HG03342 (cell line): ENCODE data around the gene UBE2S.
"Not testable (repeated sequence)": the region's sequence is repeated elsewhere in the genome, so short reads cannot be mapped to it uniquely, and the experiment has no call there.

Source experiments
- ATAC-seq: cut with Tn5 transposase; IDR thresholded peaks from one replicate; pipeline ENCODE4 v1.9.1; 2021; ENCODE audit warnings: mild to moderate bottlenecking, moderate library complexity; ENCODE audit not compliant: unreplicated experiment

UBE2S gene

DNA sequence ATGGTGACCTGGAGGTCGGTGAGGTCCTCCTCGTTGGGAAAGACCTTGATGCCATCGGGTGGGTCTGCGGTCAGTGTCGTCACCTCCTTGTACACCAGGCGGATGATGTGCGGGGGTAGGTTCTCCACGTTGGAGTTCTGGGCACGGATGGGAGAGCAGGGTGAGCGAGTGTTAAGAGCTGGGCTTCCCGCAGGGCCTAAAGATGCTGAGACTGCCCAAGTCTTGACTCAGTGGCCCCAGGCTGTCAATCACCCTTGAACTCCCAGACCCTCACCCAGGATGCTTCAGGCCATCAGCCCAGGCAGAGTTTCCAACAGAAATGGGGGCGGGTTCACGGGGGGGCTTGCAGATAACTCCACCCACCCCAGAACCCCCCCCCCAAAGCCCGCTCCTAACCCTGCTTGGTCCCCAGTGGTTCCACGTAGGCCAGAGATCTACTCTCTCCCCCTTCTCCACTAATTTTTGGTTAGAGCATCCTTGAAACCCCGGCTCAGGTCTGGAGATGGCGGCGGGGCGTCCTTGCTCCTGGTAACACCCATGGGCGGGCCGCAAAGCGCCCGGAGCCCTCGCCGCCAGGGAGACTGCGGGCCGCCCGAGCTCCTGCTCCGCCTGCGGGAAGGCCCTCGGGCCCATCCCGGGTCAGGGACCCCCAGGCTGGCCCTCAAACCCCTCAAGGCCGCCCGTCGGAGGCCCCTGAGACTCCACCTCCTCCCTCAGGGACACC, 600 bp downstream of the UBE2S start:
- no peak for ATAC-seq

DNA sequence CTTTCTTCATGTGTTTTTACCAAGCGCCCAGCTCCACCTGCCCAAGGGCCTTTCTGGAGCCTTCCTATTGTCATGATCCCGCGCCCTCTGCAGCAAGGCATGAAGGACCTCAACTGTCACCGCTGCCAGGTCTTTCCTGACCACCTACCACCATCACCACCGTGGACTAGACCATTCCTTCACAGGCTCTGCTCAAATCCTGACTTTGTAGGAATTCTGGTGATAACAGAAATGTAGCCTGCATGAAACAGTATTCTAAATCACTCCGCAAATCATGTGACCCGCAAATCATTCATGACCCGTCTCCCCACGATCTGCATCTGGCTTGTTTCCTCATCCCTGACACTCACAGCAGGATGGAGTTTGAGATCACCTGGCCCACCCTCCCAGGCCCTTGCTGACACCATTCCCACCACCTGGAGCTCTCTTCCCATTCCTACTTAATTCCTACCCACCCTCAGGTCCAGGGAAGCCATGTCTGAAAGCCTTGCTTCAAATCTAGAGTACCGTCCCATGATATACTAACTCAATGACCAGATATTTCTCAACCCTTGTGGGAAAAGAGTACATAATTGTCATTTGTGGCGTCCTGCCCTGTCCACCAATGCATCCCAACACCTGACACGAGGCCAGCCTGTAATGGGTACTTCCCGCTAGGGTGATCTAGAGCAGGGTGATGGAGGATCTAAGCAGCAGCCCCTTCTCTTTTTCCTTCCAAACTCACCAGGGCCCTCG, 1.3 kb downstream of the UBE2S start:
- ATAC-seq, result no peak

DNA sequence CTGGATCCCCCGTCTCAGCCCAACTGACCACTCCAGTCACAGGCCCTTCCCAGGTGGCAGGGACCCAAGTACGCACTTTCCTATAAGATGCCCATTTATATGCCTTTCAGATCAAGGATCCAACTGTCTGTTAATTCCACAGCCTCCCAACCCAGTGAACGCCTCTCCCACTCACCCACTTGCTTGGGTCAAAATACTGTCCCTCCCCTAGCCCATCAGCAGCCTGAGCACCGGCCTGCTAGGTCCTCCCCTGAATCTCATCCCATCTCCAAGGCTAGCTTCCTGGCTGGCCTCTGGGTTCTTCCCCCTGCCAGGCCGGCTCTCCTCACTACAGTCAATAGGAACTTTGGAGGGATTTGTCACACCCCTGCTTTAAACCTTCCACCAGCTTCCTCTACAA, 1.9 kb downstream of the UBE2S start:
- no peak for ATAC-seq

DNA sequence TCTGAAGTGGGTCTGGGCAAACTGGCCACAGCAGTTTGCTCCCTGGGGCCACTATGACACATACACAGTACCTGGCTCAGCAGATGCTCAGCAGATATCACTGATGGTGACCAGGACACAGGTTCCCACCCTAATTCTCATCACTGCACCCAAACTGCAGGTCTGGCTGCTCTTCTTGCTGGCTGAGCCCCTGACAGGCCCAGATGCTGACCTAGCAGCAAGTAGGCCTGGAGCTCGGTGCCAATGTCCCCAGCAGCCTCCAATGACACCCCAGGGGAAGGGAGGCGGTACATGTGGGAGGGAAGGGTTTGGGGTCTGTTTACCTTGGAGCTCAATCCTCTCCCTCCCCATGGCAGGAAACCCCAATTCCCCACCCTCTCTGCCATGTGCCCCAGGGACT, 5.1 kb downstream of the UBE2S start:
- ATAC-seq, result no peak

DNA sequence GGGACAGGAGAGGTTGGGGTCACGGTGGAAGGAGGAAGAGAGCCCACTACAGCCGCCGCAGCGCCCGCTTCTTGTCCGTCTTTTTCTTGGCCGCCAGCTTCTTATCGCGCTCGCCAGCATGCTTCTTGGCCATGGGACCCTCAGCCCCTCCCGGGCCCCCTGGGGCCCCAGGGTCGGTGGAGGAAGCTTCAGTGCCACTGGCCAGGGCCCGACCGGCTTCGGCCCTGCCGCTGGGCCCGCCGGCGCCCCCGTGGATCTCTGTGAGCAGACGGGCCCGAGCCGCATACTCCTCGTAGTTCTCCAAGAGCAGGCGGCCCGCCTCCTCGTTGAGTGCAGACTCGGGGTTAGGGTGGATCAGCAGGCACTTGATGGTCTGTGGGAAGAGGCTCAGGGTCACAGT, 6.2 kb downstream of the UBE2S start:
- ATAC-seq, result not testable (repeated sequence)

DNA sequence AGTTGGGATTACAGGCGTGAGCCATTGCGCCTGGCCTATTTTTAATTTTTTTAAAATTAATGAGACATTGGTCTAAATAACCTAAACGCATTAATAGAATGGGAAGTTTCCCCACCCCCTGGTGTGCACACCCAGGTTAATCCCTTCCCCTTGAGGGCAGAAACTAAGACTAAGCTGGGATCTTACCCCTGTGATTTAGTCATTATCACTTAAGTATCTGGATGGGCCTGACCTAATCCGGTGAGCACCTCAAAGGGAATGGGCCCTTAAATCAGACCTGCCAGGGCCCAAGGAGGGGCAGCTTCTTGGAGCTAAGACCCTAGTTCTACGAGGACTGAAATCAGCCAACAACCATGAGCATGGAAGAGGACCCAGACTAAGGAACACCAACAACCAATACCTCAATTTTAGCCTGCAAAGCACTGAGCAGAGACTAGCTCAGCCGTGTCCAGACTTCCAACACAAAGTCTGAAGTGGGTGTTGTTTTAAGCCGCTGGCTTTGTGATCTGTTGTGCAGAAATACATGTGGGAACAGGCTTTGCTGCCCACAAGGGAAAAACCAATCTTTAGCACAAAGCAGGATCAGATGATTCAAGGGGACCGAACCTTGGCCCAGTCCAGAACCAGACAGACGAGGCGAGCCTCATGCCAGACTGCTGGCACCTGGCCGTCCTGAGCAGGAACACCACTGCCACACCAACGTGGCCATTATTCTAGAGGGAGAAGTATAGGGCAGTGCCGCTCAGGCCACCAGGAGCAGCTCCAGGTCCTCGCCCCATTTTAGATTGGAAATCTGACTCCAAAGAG, 7.1 kb downstream of the UBE2S start:
- no peak for ATAC-seq

DNA sequence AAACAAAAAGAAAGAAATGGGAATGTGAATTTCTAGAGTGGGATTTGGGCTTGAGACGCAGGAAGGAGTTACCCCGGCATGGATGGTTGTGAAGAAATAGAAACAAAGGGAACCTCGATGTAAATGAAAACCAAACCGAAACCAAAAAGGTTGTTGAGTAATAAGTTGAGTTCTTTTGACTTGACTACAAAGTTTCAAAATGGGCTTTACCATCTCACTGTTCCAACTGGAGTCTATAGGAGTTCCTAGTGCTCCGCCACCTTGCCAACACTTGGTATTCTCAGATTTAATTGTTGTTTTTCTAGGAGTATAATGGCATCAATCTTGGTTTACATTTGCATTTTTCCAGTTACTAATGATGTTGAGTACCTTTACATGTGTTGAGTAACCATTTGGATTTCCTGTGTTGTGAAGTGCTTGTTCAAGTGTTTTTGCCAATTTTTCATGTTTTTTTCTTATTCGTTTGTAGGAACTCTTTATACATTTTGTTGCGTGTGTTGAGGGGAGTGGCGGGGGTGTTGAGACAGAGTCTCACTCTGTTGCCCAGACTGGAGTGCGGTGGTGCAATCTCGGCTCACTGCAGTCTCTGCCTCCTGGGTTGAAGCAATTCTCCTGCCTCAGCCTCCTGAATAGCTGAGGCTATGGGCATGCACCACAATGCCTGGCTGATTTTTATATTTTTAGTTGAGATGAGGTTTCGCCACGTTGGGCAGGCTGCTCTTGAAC, 9.2 kb downstream of the UBE2S start:
- no peak for ATAC-seq

DNA sequence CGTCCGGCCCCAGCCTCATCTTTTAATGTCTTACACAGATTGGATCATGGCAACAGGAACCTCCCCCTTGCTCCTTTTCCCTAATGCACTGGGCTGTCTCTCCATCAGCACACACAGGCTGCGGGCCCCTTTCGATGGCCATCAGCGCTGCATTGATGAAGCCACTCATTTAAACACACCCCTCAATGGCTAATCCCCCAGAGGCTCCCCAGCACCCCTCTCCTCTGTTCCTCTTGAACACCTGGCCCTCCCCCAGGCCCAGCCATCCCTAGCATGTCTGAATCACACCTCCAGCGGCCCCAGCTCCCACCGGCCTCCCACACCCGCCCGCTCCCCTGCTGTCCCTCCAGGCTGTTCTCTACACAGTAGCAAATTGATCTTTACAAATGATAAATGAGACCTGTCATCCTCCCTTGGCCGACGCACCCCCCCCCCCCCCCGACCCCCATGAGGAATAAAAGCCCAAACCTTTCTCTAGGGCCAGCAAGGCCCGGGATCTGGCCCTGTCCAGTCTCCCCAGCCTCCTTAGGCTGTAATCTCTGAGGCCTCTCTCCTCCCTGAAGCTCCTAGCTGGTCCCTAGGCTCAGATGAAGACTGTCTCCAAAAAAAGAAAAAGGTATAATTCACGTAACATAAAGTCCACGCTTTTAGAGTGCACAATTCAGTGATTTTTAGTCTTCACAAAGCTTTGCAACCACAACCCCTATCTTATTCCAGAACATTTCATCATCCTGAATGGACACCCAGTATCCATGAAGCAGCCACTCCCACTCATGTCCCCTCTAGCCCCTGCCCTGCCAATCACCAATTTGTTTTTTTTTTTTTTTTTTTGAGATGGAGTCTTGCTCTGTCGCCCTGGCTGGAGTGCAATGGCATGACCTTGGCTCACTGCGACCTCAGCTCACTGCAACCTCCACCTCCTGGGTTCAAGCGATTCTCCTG, 14.5 kb downstream of the UBE2S start:
- no peak for ATAC-seq

DNA sequence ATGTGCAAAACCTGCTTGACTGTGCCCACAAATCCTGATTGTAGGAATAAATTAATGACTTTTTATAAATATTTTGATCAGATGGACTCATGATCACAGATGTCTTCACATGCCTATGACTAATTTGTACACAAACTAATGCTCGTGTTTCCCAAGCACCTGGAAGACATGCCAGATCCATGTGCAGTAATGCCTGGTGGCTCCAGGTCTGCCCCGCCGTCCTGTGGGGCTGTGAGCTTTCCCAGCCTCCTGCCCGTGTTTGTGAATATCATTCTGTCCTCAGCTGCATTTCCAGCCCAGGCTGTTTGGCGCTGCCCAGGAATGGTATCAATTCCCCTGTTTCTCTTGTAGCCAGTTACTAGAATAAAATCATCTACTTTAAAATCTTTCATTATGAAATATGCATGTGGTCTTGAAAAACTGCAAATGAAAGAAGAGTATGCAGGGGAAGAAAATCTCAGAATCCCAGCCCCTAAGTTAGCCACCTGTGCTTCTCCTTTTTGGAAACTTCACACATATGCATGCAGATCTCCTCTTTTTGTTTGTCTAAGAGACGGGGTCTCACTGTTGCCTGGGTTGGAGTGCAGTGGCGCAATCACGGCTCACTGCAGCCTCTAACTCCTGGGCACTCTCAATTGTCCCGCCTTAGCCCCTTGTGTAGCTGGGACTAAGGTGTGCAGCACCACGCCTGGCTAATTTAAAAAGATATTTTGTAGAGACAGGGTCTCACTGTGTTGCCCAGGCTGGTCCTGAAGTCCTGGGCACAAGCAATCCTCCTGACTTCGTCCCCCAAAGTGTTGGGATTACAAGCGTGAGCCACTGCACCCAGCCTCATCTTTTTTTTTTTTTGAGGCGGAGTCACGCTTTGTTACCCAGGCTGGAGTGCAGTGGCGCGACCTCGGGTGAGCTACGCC, 15.6 kb downstream of the UBE2S start:
- no peak for ATAC-seq

DNA sequence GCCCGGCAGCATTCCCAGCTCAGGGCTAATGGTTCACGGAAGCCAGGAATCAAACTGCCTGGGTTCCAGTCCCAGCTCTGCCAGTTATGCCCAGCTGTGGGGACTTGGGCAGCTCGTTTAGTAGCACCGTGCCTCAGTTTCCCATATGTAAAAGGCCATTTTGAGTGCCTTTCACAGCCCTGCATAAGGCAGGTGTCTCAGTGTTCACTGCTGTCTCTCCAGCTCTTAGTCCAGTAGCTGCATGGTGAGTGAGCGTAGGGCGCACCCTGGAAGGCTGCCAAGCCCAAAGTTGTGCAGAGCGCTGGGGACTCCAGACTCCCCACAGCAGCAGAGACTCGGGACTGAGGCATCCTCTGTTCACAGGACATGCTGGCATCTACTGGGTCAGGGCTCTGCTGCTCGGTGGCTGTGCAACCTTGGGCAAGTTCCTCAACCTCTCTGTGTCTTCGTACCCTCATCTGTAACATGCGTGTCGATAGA, 16.4 kb downstream of the UBE2S start:
- no peak for ATAC-seq

DNA sequence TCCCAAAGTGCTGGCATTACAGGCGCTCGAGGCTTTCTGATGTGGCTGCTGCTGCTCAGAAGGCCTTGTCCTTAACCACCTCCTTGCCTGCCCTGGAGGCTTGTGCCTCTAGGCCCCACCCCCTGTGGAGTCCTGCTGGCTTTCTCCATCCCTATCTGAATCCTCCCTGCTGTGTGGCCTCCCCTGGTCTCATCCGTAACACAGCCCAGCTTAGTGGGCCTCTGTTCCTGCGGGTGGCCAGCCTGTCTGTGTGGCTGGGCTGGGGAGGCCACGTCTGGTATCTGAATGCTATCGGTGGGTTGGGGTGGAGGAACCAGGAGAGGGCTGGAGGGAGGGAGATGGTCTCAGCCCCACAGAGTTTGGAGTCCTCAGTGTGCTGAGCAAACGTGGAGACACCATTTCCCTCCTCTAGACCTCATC, 17.1 kb downstream of the UBE2S start:
- no peak for ATAC-seq

DNA sequence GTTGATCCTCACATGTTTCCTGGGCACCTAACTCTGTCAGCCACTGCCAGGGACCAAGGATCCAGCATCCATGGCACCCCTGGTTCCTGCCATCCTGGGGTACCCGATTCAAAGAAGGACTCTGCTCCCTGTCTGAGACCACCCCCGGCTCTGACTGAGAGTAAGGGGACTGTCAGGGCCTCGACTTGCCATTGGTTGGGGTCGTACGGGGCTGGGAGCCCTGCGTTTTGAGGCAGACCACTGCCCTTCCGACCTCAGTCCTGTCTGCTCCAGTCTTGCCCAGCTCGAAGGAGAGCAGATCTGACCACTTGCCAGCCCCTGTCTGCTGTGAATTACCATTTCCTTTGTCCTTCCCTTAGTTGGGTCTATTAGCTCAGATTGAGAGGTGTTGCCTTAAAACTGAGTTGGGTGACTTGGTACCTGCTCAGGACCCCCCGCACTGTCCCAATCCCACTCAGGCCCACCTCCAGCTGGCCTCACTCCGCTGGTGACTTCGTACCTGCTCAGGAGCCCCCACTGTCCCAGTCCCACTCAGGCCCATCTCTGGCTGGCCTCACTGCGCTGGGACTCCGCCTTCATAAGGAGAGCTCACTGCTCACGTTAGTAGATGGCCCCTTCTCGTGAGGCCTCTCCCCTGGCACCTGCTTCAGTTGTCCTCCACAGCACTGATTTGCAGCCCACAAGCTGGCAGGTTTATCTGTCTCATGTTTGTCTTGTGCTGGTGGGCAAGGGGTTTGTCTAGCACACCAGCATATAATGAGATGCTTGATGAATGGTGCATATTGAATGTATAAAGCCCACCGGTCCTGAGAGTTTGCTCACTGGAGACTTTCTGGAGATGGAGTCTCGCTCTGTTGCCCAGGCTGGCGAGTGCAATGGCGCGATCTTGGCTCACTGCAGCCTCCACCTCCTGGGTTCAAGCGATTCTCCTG, 17.9 kb downstream of the UBE2S start:
- ATAC-seq, result no peak

DNA sequence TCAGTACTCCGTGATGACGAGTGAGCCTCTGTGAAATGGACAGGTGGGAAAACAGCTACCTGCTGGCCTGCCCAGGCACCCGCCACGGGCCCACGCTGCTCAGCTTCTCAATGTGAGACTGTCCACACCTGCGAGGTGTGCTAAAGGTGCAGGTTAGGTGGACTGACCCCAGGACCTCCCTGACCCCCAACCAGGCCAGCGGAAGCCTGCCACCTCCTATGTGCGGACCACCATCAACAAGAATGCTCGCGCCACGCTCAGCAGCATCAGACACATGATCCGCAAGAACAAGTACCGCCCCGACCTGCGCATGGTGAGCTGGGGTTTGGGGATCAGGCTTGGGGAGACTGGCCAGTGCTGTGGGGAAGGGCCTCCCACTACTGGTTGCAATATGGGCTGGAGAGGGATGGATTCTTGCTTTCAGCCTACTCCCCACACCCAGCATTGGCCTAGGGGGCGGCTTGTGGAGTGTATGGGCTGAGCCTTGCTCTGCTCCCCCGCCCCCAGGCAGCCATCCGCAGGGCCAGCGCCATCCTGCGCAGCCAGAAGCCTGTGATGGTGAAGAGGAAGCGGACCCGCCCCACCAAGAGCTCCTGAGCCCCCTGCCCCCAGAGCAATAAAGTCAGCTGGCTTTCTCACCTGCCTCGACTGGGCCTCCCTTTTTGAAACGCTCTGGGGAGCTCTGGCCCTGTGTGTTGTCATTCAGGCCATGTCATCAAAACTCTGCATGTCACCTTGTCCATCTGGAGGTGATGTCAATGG, 19.7 kb downstream of the UBE2S start:
- no peak for ATAC-seq

DNA sequence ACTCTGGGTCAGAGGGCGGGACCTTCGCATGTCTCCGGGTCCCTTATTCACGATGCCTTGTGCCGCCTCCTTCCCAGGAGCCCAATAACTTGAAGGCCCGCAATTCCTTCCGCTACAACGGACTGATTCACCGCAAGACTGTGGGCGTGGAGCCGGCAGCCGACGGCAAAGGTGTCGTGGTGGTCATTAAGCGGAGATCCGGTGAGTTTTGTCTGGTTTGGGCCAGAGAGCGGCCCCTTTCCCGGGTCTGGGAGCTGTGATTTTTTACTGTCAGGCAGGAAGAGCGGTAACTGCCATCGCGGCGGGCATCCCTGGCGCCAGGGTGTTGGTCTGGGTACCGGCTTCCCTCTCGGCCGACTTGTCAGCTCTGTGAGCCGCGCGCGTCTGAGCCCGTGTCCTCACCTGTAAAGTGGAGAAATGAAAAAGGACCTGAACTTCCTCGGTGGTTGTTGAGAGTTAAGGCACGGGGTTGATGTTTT, 21.1 kb downstream of the UBE2S start:
- no peak for ATAC-seq

DNA sequence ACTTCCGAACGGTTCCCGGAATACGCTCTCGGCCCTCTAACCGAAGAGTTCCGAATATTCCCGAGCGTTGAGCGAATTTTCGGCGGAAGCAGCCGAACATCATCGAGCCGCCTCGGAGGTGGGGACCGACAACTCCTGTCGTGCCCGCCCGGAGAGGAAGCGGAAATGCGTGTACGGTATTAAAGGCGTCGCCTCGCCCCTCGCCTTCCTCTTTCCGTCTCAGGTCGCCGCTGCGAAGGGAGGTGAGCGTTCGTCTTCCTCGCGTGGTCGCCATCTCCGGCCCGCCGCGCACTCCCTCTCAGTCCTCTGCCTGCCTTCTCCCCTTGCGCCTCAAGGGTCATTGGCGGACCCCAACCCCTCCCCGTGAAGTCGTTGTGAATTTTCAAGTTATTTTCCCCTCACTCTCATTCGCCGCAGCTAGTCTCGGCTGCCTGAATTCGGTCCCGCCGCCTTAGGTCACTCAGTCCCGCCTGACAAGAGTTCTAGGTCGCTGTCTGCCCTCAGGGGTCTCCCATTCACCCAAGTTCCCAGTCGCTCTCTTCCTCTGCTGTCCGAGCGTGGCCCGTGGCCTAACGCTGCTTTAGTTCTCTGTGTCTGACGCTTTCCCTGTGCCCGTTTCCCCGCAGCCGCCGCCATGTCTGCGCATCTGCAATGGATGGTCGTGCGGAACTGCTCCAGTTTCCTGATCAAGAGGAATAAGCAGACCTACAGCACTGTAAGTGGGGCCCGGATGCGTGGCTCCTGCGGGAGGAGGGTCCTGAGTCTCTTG, 21.7 kb downstream of the UBE2S start, which contains the start of gene RPL28:
TSS of gene RPL28 (plus strand) at position 209 of the 769 bp plus-strand sequence. CDS start at position 635, 426 bp downstream.
- peak; percentile 63 for ATAC-seq
